PC-9 (cell line): Measurements from ENCODE around the gene TPRKB. TPM values are rescaled to one million over a fixed set of nuclear protein-coding genes. Genes with fewer than 3 reads are reported as not detected.

Experiments
- BruUV-seq: library from RNA; stranded (reverse); fragments of 400-500 nt; replicated peaks from 2 replicates; lab custom pipeline; 2021; lab: Mats Ljungman, UMichigan
- CTCF ChIA-PET: fragments of 300-600 bp; sonication (Branson Sonifier 250); formaldehyde crosslinking; loops from one replicate; lab custom pipeline; 2022; ENCODE audit warnings: antibody characterized with exemption; lab: Charles Lee
- POLR2A ChIA-PET: fragments of 300-600 bp; sonication (Branson Sonifier 250); formaldehyde crosslinking; loops from one replicate; lab custom pipeline; 2022; ENCODE audit warnings: antibody characterized with exemption; ENCODE audit not compliant: unreplicated experiment; lab: Charles Lee
- DNase-seq, 2 experiments: peaks; one replicate each; pipeline versions ENCODE4 v3.0.0 to v3.0.0-alpha.2; 2015 to 2022; ENCODE audit warnings: mixed read lengths in 1 of 2
- H2AFZ ChIP-seq: fragments of 200-600 bp; sonication (generic); 2 replicates; pipeline ENCODE4 v1.8.1; 2017; ENCODE audit warnings: antibody characterized with exemption
- H3F3A ChIP-seq: fragments of 200-600 bp; sonication (generic); 2 replicates; pipeline ENCODE4 v1.8.1; 2017; ENCODE audit warnings: antibody characterized with exemption, mild to moderate bottlenecking, low read depth; ENCODE audit not compliant: insufficient read depth
- H3K27ac ChIP-seq: fragments of 200-600 bp; sonication (generic); 2 replicates; pipeline ENCODE4 v1.6.1; 2016; ENCODE audit warnings: mixed run types
- H3K27me3 ChIP-seq: fragments of 200-600 bp; sonication (generic); 2 replicates; pipeline ENCODE4 v1.6.1; 2016; ENCODE audit warnings: low read depth, mixed run types; ENCODE audit not compliant: insufficient read depth
- H3K36me3 ChIP-seq: fragments of 200-600 bp; sonication (generic); 2 replicates; pipeline ENCODE4 v1.6.1; 2016; ENCODE audit warnings: low read depth, mixed run types
- H3K4me1 ChIP-seq: fragments of 200-600 bp; sonication (generic); replicated peaks from 2 replicates; pipeline ENCODE4 v1.6.1; 2016; ENCODE audit warnings: mixed run types; ENCODE audit not compliant: insufficient read depth
- H3K4me2 ChIP-seq: fragments of 200-600 bp; sonication (generic); 2 replicates; pipeline ENCODE4 v1.6.1; 2017; ENCODE audit warnings: mixed run types
- H3K4me3 ChIP-seq: fragments of 200-600 bp; sonication (generic); 2 replicates; pipeline ENCODE4 v1.6.1; 2016; ENCODE audit warnings: mixed run types
- H3K79me2 ChIP-seq: fragments of 200-600 bp; sonication (generic); 2 replicates; pipeline ENCODE4 v1.6.1; 2017; ENCODE audit warnings: low read depth, mixed run types
- H3K9me2 ChIP-seq: fragments of 200-600 bp; sonication (generic); 2 replicates; pipeline ENCODE4 v1.8.1; 2017; ENCODE audit warnings: mild to moderate bottlenecking; ENCODE audit not compliant: insufficient read depth
- H3K9me3 ChIP-seq: fragments of 200-600 bp; sonication (generic); 2 replicates; pipeline ENCODE4 v1.8.1; 2016; ENCODE audit warnings: low read depth; ENCODE audit not compliant: insufficient read depth
- H4K20me1 ChIP-seq: fragments of 200-600 bp; sonication (generic); 2 replicates; pipeline ENCODE4 v1.8.1; 2017; ENCODE audit not compliant: insufficient read depth
- CTCF ChIP-seq: fragments of 200-600 bp; sonication (generic); conservative IDR thresholded peaks from 2 replicates; pipeline ENCODE4 v1.6.1; 2017; ENCODE audit warnings: mixed run types, antibody characterized with exemption, mild to moderate bottlenecking, moderate library complexity
- EZH2 ChIP-seq: fragments of 200-600 bp; sonication (generic); IDR thresholded peaks from 2 replicates; pipeline ENCODE4 v1.8.0; 2017; ENCODE audit warnings: antibody characterized with exemption, low read depth
- intact Hi-C: fragments of 100-400 bp; cut with micrococcal nuclease; formaldehyde crosslinking; loops from one replicate; pipeline ENCODE4 v1.10.0; 2022; ENCODE audit not compliant: unreplicated experiment
- total RNA-seq: library from RNA; stranded (reverse); gene quantifications from 2 replicates; pipeline ENCODE4 v1.2.3, GENCODE V29; 2021

Gene TPRKB
- total RNA-seq, 1 experiment from 2014 or later = 33.8 TPM

GRCh38 chr2:73740767-73741166 lies 3.6 kb upstream of the TPRKB start:
- Histone ChIP-seq H3K4me1 (peaks cover 7% of the 10 kb centered on the region; the same call in 1 of the 2 replicates), H3K4me3 (no peak overlapping the region), H3F3A (peaks cover 13% of the 10 kb centered on the region; the same call in 1 of the 2 replicates), H3K27ac (no peak overlapping the region), H3K79me2 (peaks cover 12% of the 10 kb centered on the region), H3K27me3 (no peaks in the 10 kb centered on the region), H3K9me2 (no peaks in the 10 kb centered on the region), H3K9me3 (peaks cover 8% of the 10 kb centered on the region; the same call in 1 of the 2 replicates), H3K4me2 (no peak overlapping the region), H2AFZ (no peak overlapping the region), H3K36me3 (no peaks in the 10 kb centered on the region), H4K20me1 (no peaks in the 10 kb centered on the region)
- CTCF ChIA-PET = no interaction called here
- DNase-seq = no peak
- intact Hi-C loops = no loop called here
- POLR2A ChIA-PET = no interaction called here
- TF ChIP-seq EZH2 (no peak), CTCF (no peak)
- BruUV-seq = no TSS peak

- Histone ChIP-seq H3K4me3 (no peak overlapping the region), H3F3A (peaks cover 14% of the 10 kb centered on the region; the same call in 1 of the 2 replicates), H2AFZ (no peak overlapping the region), H3K79me2 (peaks cover 22% of the 10 kb centered on the region), H3K27me3 (no peaks in the 10 kb centered on the region), H3K9me3 (peaks cover 8% of the 10 kb centered on the region; the same call in 1 of the 2 replicates), H3K9me2 (no peaks in the 10 kb centered on the region), H3K36me3 (no peaks in the 10 kb centered on the region), H3K4me1 (peaks cover 12% of the 10 kb centered on the region; the same call in 1 of the 2 replicates), H4K20me1 (no peaks in the 10 kb centered on the region), H3K27ac (no peak overlapping the region), H3K4me2 (no peak overlapping the region)
- intact Hi-C loops = no loop called here
- no peak for TF ChIP-seq CTCF
- no peak for TF ChIP-seq EZH2
- POLR2A ChIA-PET = no interaction called here
- DNase-seq = peak in 1 of 2 experiments; percentile 48
- no TSS peak for BruUV-seq
- CTCF ChIA-PET = no interaction called here
These were observed 2.0 kb upstream of the TPRKB start for GRCh38 chr2:73739101-73739500.

GRCh38 chr2:73736378-73736777 lies 767 bp downstream of the TPRKB start:
- TSS peak; percentile 34 for BruUV-seq
- intact Hi-C loops = no loop called here
- peak overlapping the region; percentile 96 for H3K4me2 ChIP-seq
- peaks cover 12% of the 10 kb centered on the region; the same call in 1 of the 2 replicates for H3K4me1 ChIP-seq
- H3K9me3 ChIP-seq = peaks cover 8% of the 10 kb centered on the region; the same call in 1 of the 2 replicates
- peaks cover 9% of the 10 kb centered on the region; the same call in 1 of the 2 replicates for H3K36me3 ChIP-seq
- H3K79me2 ChIP-seq = peaks cover 22% of the 10 kb centered on the region
- no peak overlapping the region for H3K27ac ChIP-seq
- peak overlapping the region; percentile 97 for H2AFZ ChIP-seq
- peaks cover 14% of the 10 kb centered on the region; the same call in 1 of the 2 replicates for H3F3A ChIP-seq
- DNase-seq = no peak
- ChIA-PET POLR2A (interaction anchor here (0.6 kb wide), 1 partner anchor 44 kb away, joined by 9 read pairs; no protein-coding TSS in a partner anchor), CTCF (no interaction called here)
- H3K27me3 ChIP-seq = no peaks in the 10 kb centered on the region
- H3K9me2 ChIP-seq = no peaks in the 10 kb centered on the region
- peak overlapping the region; percentile 94 for H3K4me3 ChIP-seq
- H4K20me1 ChIP-seq = no peaks in the 10 kb centered on the region
- TF ChIP-seq CTCF (no peak), EZH2 (no peak)
